Skin epidermis (tissue), 12 donors: ENCODE data around the gene GALK1.

Experiments
- H3K27ac ChIP-seq, 21 experiments: fragments of 200-600 bp; sonication (generic) in 11 of 21; one replicate each; pipeline ENCODE4 v1.5.0; 2020; ENCODE audit warnings: mild to moderate bottlenecking in 3 of 21, inconsistent platforms in 2 of 21, moderate library complexity in 2 of 21
- H3K4me3 ChIP-seq, 7 experiments: fragments of 200-600 bp; sonication (generic) in 2 of 7; one replicate each; pipeline ENCODE4 v1.5.0; 2020; ENCODE audit warnings: inconsistent platforms in 2 of 7, mild to moderate bottlenecking in 2 of 7, moderate library complexity in 1 of 7

Gene GALK1

GRCh38 chr17:75754378-75755204 lies 10.4 kb downstream of the GALK1 start:
- H3K4me3 ChIP-seq, result peak overlapping the region in 1 of 7 experiments; percentile 33
- H3K27ac ChIP-seq, result peak overlapping the region in 5 of 21 experiments; percentile 54 to 70 (median 66)

GRCh38 chr17:75753514-75754377 lies 11.2 kb downstream of the GALK1 start:
- H3K4me3 ChIP-seq, result peak overlapping the region; percentile 14 to 40 (median 24)
- H3K27ac ChIP-seq, result peak overlapping the region in 11 of 21 experiments; percentile 18 to 73 (median 59)

- Histone ChIP-seq H3K27ac (peak overlapping the region in 2 of 21 experiments; percentile 54 to 66), H3K4me3 (peak overlapping the region; percentile 14 to 40 (median 24))
These were observed 12.0 kb downstream of the GALK1 start for GRCh38 chr17:75752802-75753513.

- no peak overlapping the region for H3K27ac ChIP-seq
These were observed 12.6 kb downstream of the GALK1 start for GRCh38 chr17:75752405-75752709.

GRCh38 chr17:75751676-75752404 lies 13.2 kb downstream of the GALK1 start:
- no peak overlapping the region for H3K27ac ChIP-seq
- no peak overlapping the region for H3K4me3 ChIP-seq

More at GRCh38 chr17:75752405-75752709, 12.6 kb downstream of the GALK1 start:
- no peak overlapping the region for H3K4me3 ChIP-seq

- Histone ChIP-seq H3K4me3 (no peak overlapping the region), H3K27ac (no peak overlapping the region)
These were observed 14.2 kb downstream of the GALK1 start for GRCh38 chr17:75750661-75751423.

- Histone ChIP-seq H3K27ac (no peak overlapping the region), H3K4me3 (no peak overlapping the region)
These were observed 15.2 kb downstream of the GALK1 start for GRCh38 chr17:75749545-75750389.

GRCh38 chr17:75748706-75749105 lies 16.3 kb downstream of the GALK1 start:
- H3K27ac ChIP-seq, result no peak overlapping the region
- no peak overlapping the region for H3K4me3 ChIP-seq

GRCh38 chr17:75743625-75744206 lies 21.3 kb downstream of the GALK1 start:
- Histone ChIP-seq H3K4me3 (no peak overlapping the region), H3K27ac (no peak overlapping the region)

- Histone ChIP-seq H3K27ac (no peak overlapping the region), H3K4me3 (no peak overlapping the region)
These were observed 22.7 kb downstream of the GALK1 start for GRCh38 chr17:75742337-75742736.

- no peak overlapping the region for H3K27ac ChIP-seq
- H3K4me3 ChIP-seq, result no peak overlapping the region
These were observed 24.3 kb downstream of the GALK1 start for GRCh38 chr17:75740631-75741077.

GRCh38 chr17:75740215-75740614 lies 24.8 kb downstream of the GALK1 start:
- Histone ChIP-seq H3K4me3 (no peak overlapping the region), H3K27ac (no peak overlapping the region)

GRCh38 chr17:75739801-75740200 lies 25.2 kb downstream of the GALK1 start:
- Histone ChIP-seq H3K4me3 (no peak overlapping the region), H3K27ac (no peak overlapping the region)

- Histone ChIP-seq H3K27ac (no peak overlapping the region), H3K4me3 (no peak overlapping the region)
These were observed 25.8 kb downstream of the GALK1 start for GRCh38 chr17:75739174-75739573.

GRCh38 chr17:75738218-75738802 lies 26.7 kb downstream of the GALK1 start:
- Histone ChIP-seq H3K27ac (no peak overlapping the region), H3K4me3 (no peak overlapping the region)

- Histone ChIP-seq H3K4me3 (no peak overlapping the region), H3K27ac (peak overlapping the region in 1 of 21 experiments; percentile 14)
These were observed 27.6 kb downstream of the GALK1 start for GRCh38 chr17:75737133-75737962.
